Measurements from ENCODE around the gene EOLA1. TPM values are rescaled to one million over a fixed set of nuclear protein-coding genes. Genes with fewer than 3 reads are reported as not detected.
"Not testable (repeated sequence)": the region's sequence is repeated elsewhere in the genome, so short reads cannot be mapped to it uniquely, and the experiment has no call there.

EOLA1 gene
- total RNA-seq, 2 donors from 2014 or later = 20.0 to 23.6 TPM

GRCh38 chrX:149511081-149511480, 29.7 kb upstream of the EOLA1 start:
- ATAC-seq (no peak), DNase-seq (no peak)
- intact Hi-C loops (cut with DNase I) = no loop called here

DNA sequence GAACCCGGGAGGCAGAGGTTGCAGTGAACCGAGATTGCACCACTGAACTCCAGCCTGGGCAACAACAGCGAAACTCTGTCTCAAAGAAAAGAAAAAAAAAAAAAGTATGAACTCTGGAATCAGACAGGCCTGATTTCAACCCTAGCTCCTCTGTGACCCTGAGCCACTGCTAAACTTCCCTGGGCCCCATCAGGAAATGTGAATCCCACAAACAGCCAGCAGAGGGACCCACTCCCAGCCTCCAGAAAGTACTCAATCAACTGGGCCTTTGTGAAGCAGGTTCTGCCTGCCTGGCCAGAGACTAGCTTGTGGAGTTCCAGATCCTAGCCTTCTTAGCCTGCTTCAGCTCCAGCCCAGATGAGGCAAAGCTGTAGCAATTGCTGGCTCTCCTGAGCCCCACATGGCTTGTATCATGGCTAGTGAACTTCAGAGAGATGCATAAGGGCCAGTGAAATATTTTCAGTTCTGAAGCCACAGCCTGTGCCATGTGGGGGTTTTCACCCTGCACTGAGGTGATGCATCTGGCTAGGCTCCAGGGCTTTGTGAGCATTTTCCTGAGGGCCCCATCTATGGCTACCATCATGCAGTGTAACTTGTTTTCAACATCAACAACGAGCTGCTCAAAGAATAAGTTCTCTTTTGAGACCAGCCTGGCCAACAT, 28.5 kb upstream of the EOLA1 start:
- intact Hi-C loops (cut with DNase I) = no loop called here
- peak; percentile 15 to 73 for ATAC-seq
- no peak for DNase-seq

DNA sequence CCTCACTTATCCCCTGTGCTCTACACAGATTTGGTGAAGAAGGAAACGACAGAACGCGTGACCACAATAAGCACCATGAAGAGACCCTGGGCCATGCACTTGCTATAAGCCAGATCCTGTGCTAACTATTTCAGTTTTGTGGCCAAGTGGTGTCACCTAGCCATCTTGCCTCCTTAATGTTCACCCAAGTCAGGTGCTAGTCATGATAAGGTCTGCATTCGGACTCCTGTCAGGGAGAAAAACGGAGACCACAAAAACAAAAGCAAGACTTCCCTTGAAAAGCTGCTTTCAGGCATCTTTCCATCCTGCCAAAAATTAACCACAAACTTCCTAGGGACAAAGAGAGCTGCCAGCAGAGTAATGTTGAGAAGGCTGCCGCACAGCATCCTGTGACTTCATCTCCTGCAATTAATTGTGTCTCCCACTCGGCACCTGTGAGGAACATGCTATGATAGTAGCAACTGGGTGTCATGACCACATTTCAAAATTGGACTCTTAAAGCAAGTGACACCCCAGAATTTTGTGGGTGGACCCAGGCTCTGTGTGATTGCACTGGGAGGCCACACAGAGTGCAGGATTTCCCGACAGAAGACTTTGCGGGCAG, 26.9 kb upstream of the EOLA1 start:
- ATAC-seq (no peak), DNase-seq (no peak)
- intact Hi-C loops (cut with DNase I) = no loop called here

DNA sequence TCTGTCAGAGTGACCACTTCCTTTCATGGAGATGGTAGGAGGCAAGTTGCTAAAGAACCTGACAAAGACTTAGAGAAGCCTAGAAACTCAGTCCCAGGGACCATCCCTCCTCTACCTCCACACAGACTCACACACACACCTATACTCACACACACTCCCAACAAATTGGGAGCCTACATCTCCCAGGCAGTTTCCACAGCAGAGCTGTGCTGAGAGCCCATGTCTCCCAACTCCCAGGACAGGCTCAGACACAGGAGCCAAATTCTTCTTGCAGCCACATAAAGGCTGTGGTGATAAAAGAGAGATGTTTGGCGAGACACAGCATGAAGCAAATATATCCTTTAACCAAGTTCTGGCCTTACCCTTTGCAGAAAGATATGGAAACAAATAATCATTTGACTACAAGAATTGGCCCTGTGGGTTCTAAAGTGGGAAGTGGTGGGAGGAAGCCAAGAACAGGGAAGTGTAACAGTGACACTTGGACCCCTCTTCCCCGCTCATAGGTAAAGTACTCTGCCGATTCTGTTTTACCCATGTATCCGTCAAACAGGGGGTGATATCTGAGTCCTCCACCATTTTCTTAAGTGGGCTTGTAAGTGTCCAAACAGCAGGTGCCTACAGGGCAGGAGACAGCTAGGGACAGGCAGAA, 24.7 kb upstream of the EOLA1 start:
- peak in 1 of 2 donors; percentile 36 for ATAC-seq
- DNase-seq = no peak
- intact Hi-C loops (cut with DNase I) = no loop called here

DNA sequence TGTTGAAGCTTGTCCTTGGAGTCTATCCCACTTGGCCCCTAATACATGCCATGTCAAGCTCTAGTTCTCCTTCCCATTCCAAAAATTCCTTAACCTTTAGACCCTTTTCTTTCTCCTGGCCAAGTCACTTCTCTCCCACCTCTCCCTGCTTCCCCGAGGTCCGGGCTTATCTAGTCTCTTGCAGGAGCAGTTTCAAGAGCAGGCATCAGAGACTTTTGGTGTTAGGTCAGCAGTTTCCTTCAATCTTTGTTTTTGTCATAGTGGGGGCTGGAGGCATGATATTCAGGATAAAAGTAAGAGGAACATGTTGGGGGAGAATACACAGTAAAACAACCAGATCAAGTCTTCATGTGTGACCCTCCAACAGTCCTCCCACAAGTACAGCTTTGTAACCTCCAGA, 24.2 kb upstream of the EOLA1 start:
- no peak for DNase-seq
- no peak for ATAC-seq
- intact Hi-C loops (cut with DNase I) = no loop called here

DNA sequence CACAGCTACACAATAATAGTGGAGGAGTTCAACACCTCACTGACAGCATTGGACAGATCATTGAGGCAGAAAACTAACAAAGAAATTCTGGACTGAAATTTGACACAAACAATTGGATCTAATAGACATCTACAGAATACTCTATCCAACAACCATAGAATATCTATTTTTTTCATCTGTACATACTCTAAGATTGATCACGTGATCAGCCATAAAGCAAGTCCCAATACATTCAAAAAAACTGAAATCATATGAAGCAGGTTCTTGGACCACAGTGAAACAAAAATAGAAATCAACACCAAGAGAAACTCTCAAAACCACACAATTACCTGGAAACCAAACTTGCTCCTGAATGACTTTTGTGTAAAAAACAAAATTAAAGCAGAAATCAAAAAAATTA, 23.5 kb upstream of the EOLA1 start:
- intact Hi-C loops (cut with DNase I) = no loop called here
- DNase-seq (no peak), ATAC-seq (no peak)

- DNase-seq (no peak), ATAC-seq (no peak)
- intact Hi-C loops (cut with DNase I) = no loop called here
Measured at GRCh38 chrX:149518236-149518635, 22.6 kb upstream of the EOLA1 start.

DNA sequence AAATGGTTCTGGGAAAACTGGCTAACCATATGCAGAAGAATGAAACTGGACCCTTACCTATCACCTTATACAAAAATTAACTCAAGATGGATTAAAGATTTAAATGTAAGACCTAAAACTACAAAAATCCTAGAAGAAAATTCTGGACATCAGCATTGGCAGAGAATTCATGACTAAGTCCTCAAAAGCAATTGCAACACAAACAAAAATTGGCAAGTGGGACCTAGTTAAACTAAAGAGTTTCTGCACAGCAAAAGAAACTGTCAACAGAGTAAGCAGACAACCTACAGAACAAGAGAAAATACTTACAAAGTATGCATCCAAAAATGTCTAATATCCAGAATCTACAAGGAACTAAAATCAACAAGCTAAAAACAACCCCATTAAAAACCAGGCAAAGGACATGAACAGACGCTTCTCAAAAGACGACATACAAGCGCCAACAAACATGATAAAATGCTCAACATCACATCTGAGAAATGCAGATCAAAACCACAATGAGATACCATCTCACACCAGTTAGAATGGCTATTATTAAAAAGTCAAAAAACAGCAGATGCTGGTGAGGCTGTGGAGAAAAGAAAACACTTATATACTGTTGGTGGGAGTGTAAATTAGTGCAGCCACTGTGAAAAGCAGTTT, 20.1 kb upstream of the EOLA1 start:
- DNase-seq; intact Hi-C loops (cut with DNase I); ATAC-seq: not testable (repeated sequence)

DNA sequence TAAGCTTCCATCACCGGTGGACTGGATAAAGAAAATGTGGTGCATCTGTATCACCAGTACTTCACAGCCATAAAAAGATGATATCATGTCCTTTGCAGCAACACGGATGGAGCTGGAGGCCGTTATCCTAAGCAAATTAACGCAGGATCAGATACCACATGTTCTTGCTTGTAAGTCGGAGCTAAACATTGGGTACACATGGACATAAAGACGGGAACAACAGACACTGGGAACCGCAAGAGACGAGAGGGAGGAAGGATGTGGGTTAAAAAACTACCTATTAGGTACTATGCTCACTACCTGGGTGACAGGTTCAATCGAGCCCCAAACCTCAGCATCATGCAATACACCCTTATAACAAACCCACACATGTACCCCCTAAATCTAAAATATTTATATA, 19.4 kb upstream of the EOLA1 start:
- ATAC-seq = no peak
- intact Hi-C loops (cut with DNase I) = no loop called here
- no peak for DNase-seq

- DNase-seq (no peak), ATAC-seq (no peak)
- intact Hi-C loops (cut with DNase I) = no loop called here
Measured at GRCh38 chrX:149522916-149523315, 17.9 kb upstream of the EOLA1 start.

DNA sequence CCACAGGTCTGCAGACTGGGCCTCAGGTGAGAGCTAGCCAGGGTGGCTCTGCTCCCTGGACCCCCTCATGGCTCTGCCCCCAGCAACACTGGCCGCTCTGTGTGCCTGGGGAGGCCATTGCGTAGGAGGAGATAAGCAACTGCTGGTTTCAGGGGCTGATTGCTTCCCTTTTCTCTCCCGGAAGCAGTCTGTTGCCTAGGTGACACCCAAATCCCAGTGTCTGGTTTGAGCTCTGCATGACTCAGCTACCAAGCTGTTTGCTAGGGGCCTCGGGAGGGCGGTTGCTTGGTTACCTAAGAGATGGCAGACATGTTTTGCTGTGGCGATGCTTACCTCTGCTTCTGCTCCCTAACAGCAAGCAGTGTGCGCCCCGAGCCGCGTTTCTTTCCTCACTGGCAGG, 15.4 kb upstream of the EOLA1 start:
- peak; percentile 60 for DNase-seq
- intact Hi-C loops (cut with DNase I) = not testable (repeated sequence)
- ATAC-seq = peak; percentile 77 to 86

GRCh38 chrX:149525903-149526302, 14.9 kb upstream of the EOLA1 start:
- intact Hi-C loops (cut with DNase I); DNase-seq: not testable (repeated sequence)
- peak; percentile 12 to 23 for ATAC-seq

- ATAC-seq = peak; percentile 44 to 64
- intact Hi-C loops (cut with DNase I); DNase-seq: not testable (repeated sequence)
Measured at GRCh38 chrX:149526318-149527033, 14.3 kb upstream of the EOLA1 start.

GRCh38 chrX:149527705-149528104, 13.1 kb upstream of the EOLA1 start:
- intact Hi-C loops (cut with DNase I) = no loop called here
- DNase-seq = no peak
- peak in 1 of 2 donors; percentile 17 for ATAC-seq

- DNase-seq = no peak
- no peak for ATAC-seq
- intact Hi-C loops (cut with DNase I) = no loop called here
Measured at GRCh38 chrX:149528381-149528780, 12.4 kb upstream of the EOLA1 start.

GRCh38 chrX:149531599-149531998, 9.2 kb upstream of the EOLA1 start:
- intact Hi-C loops (cut with DNase I) = no loop called here

DNA sequence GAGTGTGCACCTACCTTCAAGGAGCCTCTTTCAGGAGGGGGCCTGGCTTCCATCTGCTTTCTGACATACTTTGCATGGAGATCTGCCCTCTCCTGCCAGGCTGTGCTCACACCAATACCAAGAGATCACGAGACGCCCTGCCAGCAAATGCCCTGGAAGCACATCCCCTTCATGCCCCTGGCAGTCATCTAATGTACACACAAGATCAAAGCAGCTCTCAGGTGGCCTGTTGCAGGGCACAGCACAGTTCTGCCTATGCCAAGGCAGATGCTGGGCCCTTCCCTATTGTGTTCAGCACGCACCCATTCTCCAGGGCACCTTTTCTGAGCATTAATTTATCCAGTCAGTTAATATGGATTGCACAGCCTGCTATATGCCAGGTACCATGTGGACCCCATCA, 7.9 kb upstream of the EOLA1 start:
- intact Hi-C loops (cut with DNase I); DNase-seq; ATAC-seq: not testable (repeated sequence)

More at GRCh38 chrX:149531599-149531998, 9.2 kb upstream of the EOLA1 start:
- DNase-seq = no peak
- ATAC-seq = no peak

DNA sequence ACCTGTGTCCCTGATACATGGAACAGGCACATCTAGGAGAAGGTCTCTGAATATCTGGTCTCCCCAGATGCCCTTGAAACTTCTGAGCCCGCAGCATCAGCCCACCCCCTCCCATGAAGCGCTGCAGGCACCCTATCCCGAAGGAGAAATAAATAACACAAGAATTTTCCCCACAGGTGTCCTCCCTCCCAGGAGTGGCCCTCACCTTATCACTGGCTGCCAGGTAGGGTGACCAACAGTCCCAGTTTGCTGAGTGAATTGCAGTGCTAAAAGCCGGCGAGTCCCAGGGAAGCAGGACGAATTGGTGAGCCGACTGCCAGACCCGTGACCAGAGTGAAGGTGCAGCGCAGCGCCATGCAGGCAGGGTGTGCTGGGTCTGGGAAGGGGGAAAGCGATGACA, 6.8 kb upstream of the EOLA1 start:
- intact Hi-C loops (cut with DNase I); DNase-seq; ATAC-seq: not testable (repeated sequence)

GRCh38 chrX:149534926-149535602, 5.7 kb upstream of the EOLA1 start:
- intact Hi-C loops (cut with DNase I); DNase-seq; ATAC-seq: not testable (repeated sequence)

Data from left cardiac atrium (tissue), 4 donors.